Stimulated activated CD4-positive, alpha-beta T cell treated with anti-CD3 and anti-CD28 coated beads, TNF-alpha, amount 100 ng/mL, for 24 hours (primary cell): ENCODE data around the gene HK2.
"Not testable (repeated sequence)": the region's sequence is repeated elsewhere in the genome, so short reads cannot be mapped to it uniquely, and the experiment has no call there.

Experiments
- DNase-seq, 3 experiments: peaks; one replicate each; pipeline ENCODE4 v3.0.0-alpha.2; 2020; ENCODE audit warnings: low read depth in 3 of 3

Gene HK2

GRCh38 chr2:74877376-74877775, 43.4 kb downstream of the HK2 start:
- no peak for DNase-seq

- no peak for DNase-seq
These were observed 44.0 kb downstream of the HK2 start for GRCh38 chr2:74877781-74878433.

GRCh38 chr2:74878551-74878950, 44.6 kb downstream of the HK2 start:
- DNase-seq, result no peak

- DNase-seq, result no peak
These were observed 46.3 kb downstream of the HK2 start for GRCh38 chr2:74880054-74880728.

GRCh38 chr2:74881176-74881575, 47.2 kb downstream of the HK2 start:
- DNase-seq, result no peak

GRCh38 chr2:74881626-74882298, 47.8 kb downstream of the HK2 start:
- DNase-seq, result no peak

GRCh38 chr2:74882299-74882687, 48.4 kb downstream of the HK2 start:
- no peak for DNase-seq

GRCh38 chr2:74883011-74883410, 49.1 kb downstream of the HK2 start:
- no peak for DNase-seq

- DNase-seq, result no peak
These were observed 50.3 kb downstream of the HK2 start for GRCh38 chr2:74884118-74884762.

GRCh38 chr2:74884866-74885265, 50.9 kb downstream of the HK2 start:
- no peak for DNase-seq

- DNase-seq, result no peak
These were observed 52.3 kb downstream of the HK2 start for GRCh38 chr2:74886251-74886650.

GRCh38 chr2:74886811-74887210, 52.9 kb downstream of the HK2 start:
- no peak for DNase-seq

- no peak for DNase-seq
These were observed 53.6 kb downstream of the HK2 start for GRCh38 chr2:74887445-74887951.

- DNase-seq, result no peak
These were observed 54.2 kb downstream of the HK2 start for GRCh38 chr2:74887960-74888700.

GRCh38 chr2:74889159-74889558, 55.2 kb downstream of the HK2 start:
- no peak for DNase-seq

GRCh38 chr2:74890711-74891110, 56.8 kb downstream of the HK2 start:
- DNase-seq, result no peak

GRCh38 chr2:74891136-74891764, 57.3 kb downstream of the HK2 start:
- DNase-seq, result no peak

GRCh38 chr2:74891816-74892215, 57.9 kb downstream of the HK2 start:
- DNase-seq, result not testable (repeated sequence)

- no peak for DNase-seq
These were observed 58.7 kb downstream of the HK2 start for GRCh38 chr2:74892609-74893008.

- no peak for DNase-seq
These were observed 59.4 kb downstream of the HK2 start for GRCh38 chr2:74893332-74893731.

GRCh38 chr2:74894272-74894981, 60.5 kb downstream of the HK2 start:
- no peak for DNase-seq
